ENCODE results near the gene SGCA. TPM values are rescaled to one million over a fixed set of nuclear protein-coding genes. Genes with fewer than 3 reads are reported as not detected.
A peak's percentile ranks its signal among the peaks of the same experiment; 100 is the strongest.

The SGCA gene
- total and polyA plus RNA-seq, 9 of the 15 experiments (the other 6 are each of a cell fraction or from before 2014, with no cell fraction given): not detected

DNA sequence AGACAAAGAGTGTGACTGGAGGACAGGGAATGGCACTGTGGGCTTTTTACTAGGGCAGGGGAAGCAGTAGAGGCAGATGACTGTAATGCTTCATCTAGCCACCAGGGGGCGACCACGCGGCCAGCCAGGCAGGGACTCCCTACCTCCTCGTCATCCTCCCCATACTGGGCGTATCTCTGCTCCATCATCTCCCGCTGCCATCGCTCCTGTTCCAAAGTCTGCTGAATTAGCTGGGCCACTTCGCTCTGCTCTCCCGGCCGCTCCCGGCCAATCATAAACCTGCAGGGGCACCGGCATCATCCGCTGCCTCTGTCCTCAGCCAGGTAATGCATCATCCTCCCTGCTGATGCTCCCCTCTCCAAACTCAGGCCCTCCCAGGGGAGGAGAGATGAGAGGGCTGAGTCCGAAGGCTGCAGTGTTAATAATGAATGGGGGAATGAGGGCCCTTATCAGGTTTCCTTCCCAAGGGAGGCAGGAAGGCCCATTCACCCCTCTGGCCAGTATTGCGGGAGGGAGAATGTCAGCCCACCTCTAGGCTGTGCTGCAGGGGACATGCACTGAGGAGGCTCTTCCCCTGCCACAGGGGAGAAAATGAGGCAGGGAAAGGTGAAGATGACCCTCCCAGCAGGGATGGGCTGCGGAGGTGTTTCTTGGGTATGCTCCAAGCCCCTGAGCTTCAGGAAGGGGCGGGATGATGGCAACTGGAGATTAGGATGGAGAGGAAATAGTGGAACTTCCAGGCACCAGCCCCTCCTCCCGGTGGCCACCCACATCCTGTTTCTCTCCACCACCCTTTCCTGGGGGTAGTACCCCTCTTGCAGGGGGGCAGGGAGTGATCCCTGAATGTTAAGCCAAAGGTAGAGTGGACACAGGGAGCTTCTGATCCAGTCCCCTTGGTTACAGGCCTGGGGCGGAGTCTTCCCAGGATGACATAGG is 25.6 kb upstream of the SGCA start (continued):
- TF ChIP-seq TBP (optimal IDR thresholded peaks at IDR 0.05; ENCODE audit: low read depth, low read length): no peak
- TF ChIP-seq ZFP36 (IDR thresholded peaks at IDR 0.05; ENCODE audit: low read depth, low read length, partially characterized antibody): peak; percentile 31
- no peak for TF ChIP-seq ZNF23 (CRISPR knock-in tag; IDR thresholded peaks at IDR 0.05)
- no peak for TF ChIP-seq ZNF232 (CRISPR knock-in tag; IDR thresholded peaks at IDR 0.05)
- no peak for TF ChIP-seq CHCHD3 (CRISPR knock-in tag; IDR thresholded peaks at IDR 0.05)
- TF ChIP-seq, protein P1, sequence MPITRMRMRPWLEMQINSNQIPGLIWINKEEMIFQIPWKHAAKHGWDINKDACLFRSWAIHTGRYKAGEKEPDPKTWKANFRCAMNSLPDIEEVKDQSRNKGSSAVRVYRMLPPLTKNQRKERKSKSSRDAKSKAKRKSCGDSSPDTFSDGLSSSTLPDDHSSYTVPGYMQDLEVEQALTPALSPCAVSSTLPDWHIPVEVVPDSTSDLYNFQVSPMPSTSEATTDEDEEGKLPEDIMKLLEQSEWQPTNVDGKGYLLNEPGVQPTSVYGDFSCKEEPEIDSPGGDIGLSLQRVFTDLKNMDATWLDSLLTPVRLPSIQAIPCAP (CRISPR knock-in tag; IDR thresholded peaks at IDR 0.05; ENCODE audit: borderline replicate concordance): no peak
- peak; percentile 45; the same call in 1 of the 2 replicates for TF ChIP-seq TEAD4 (IDR thresholded peaks at IDR 0.05; ENCODE audit: low read length)
- TF ChIP-seq TEAD4 (CRISPR knock-in tag; IDR thresholded peaks at IDR 0.05; ENCODE audit: borderline replicate concordance): no peak
- TF ChIP-seq, protein P2, sequence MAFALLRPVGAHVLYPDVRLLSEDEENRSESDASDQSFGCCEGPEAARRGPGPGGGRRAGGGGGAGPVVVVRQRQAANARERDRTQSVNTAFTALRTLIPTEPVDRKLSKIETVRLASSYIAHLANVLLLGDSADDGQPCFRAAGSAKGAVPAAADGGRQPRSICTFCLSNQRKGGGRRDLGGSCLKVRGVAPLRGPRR (CRISPR knock-in tag; IDR thresholded peaks at IDR 0.05): no peak
- TF ChIP-seq, protein P3, sequence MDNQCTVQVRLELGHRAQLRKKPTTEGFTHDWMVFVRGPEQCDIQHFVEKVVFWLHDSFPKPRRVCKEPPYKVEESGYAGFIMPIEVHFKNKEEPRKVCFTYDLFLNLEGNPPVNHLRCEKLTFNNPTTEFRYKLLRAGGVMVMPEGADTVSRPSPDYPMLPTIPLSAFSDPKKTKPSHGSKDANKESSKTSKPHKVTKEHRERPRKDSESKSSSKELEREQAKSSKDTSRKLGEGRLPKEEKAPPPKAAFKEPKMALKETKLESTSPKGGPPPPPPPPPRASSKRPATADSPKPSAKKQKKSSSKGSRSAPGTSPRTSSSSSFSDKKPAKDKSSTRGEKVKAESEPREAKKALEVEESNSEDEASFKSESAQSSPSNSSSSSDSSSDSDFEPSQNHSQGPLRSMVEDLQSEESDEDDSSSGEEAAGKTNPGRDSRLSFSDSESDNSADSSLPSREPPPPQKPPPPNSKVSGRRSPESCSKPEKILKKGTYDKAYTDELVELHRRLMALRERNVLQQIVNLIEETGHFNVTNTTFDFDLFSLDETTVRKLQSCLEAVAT (IDR thresholded peaks at IDR 0.05): peak in 1 of 2 experiments; percentile 50; a peak in 1 of 4 replicates
- no peak for TF ChIP-seq NONO (IDR thresholded peaks at IDR 0.05; ENCODE audit: low read depth in 2 of 2, low read length in 1 of 2)
- peak; percentile 48; the same call in 1 of the 2 replicates for TF ChIP-seq GABPA (tag; conservative IDR thresholded peaks at IDR 0.05; ENCODE audit: low read depth)
- peak; percentile 63 for TF ChIP-seq NFE2 (IDR thresholded peaks at IDR 0.05; ENCODE audit: low read depth)
- no peak for TF ChIP-seq PML (IDR thresholded peaks at IDR 0.05; ENCODE audit: low read length)
- peak; percentile 53; the same call in 1 of the 2 replicates for TF ChIP-seq PHF21A (IDR thresholded peaks at IDR 0.05; ENCODE audit: borderline replicate concordance, low read depth)
- TF ChIP-seq CBX5 (IDR thresholded peaks at IDR 0.05; ENCODE audit: borderline replicate concordance, low read depth): peak; percentile 97
- TF ChIP-seq, protein P4, sequence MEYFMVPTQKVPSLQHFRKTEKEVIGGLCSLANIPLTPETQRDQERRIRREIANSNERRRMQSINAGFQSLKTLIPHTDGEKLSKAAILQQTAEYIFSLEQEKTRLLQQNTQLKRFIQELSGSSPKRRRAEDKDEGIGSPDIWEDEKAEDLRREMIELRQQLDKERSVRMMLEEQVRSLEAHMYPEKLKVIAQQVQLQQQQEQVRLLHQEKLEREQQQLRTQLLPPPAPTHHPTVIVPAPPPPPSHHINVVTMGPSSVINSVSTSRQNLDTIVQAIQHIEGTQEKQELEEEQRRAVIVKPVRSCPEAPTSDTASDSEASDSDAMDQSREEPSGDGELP (CRISPR knock-in tag; IDR thresholded peaks at IDR 0.05; ENCODE audit: borderline replicate concordance): peak; percentile 67; the same call in 1 of the 2 replicates
- peak in 1 of 2 experiments; percentile 25; a peak in 1 of 4 replicates for TF ChIP-seq TBL1XR1 (IDR thresholded peaks at IDR 0.05; ENCODE audit: low read length in 2 of 2)
- 0 out of 2 replicates have a peak, but pooled peaks have one; percentile 42 for TF ChIP-seq CC2D1A (IDR thresholded peaks at IDR 0.05)
- TF ChIP-seq, protein P5, sequence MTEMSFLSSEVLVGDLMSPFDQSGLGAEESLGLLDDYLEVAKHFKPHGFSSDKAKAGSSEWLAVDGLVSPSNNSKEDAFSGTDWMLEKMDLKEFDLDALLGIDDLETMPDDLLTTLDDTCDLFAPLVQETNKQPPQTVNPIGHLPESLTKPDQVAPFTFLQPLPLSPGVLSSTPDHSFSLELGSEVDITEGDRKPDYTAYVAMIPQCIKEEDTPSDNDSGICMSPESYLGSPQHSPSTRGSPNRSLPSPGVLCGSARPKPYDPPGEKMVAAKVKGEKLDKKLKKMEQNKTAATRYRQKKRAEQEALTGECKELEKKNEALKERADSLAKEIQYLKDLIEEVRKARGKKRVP (CRISPR knock-in tag; IDR thresholded peaks at IDR 0.05): no peak
- TF ChIP-seq EP400 (IDR thresholded peaks at IDR 0.05): no peak
- TF ChIP-seq RAD21 (CRISPR knock-in tag; conservative IDR thresholded peaks at IDR 0.05 in 1 of 2, IDR thresholded peaks at IDR 0.05 in 1 of 2): peak; percentile 70 to 85
- TF ChIP-seq ZNF551 (CRISPR knock-in tag; IDR thresholded peaks at IDR 0.05): no peak
